ENCODE results near the gene EVA1A. TPM values are rescaled to one million over a fixed set of nuclear protein-coding genes. Genes with fewer than 3 reads are reported as not detected.

The EVA1A gene
- total RNA-seq, 1 donor from 2014 or later: 19.0 TPM

- no peak overlapping the region for H3K4me3 ChIP-seq (ENCODE audit: insufficient read depth, low read depth, low read length)
- no peaks in the 10 kb centered on the region for H3K4me1 ChIP-seq (ENCODE audit: insufficient read depth, low read length)
- Mint-ChIP-seq H3K9me3 (ENCODE audit: unreplicated experiment) (peaks cover 6% of the 10 kb centered on the region), H3K27me3 (ENCODE audit: low read depth, unreplicated experiment) (no peaks in the 10 kb centered on the region), H3K27ac (ENCODE audit: unreplicated experiment) (no peak overlapping the region), H3K4me3 (ENCODE audit: unreplicated experiment) (no peak overlapping the region), H3K36me3 (ENCODE audit: low read depth, unreplicated experiment) (no peaks in the 10 kb centered on the region), H3K4me1 (ENCODE audit: low read depth, unreplicated experiment) (peaks cover 6% of the 10 kb centered on the region)
- H3K9ac ChIP-seq (ENCODE audit: low read length): no peak overlapping the region
- no peak overlapping the region for H2AFZ ChIP-seq (ENCODE audit: low read depth, low read length)
- TF ChIP-seq EZH2 (IDR thresholded peaks at IDR 0.05; ENCODE audit: insufficient read depth, low read length) (no peak), CTCF (IDR thresholded peaks at IDR 0.05; ENCODE audit: insufficient read depth, low read depth, low read length) (no peak)
- H3K36me3 ChIP-seq (ENCODE audit: insufficient read depth, low read length): no peaks in the 10 kb centered on the region
- no peak overlapping the region for H3K27ac ChIP-seq (ENCODE audit: low read depth, low read length)
- FAIRE-seq: no peak
- H4K20me1 ChIP-seq (ENCODE audit: insufficient read depth, low read length): no peaks in the 10 kb centered on the region
- H3K79me2 ChIP-seq (ENCODE audit: insufficient read depth, low read length): no peaks in the 10 kb centered on the region
- no peak overlapping the region for H3K4me2 ChIP-seq (ENCODE audit: low read length)
- H3K9me3 ChIP-seq (ENCODE audit: insufficient read depth, low read depth, low read length): no peaks in the 10 kb centered on the region
- no peaks in the 10 kb centered on the region for H3K27me3 ChIP-seq (ENCODE audit: insufficient read depth, low read length)
- DNase-seq (ENCODE audit: low read depth): no peak
Observed at GRCh38 chr2:75456825-75457224, 103.9 kb downstream of the EVA1A start.

DNA sequence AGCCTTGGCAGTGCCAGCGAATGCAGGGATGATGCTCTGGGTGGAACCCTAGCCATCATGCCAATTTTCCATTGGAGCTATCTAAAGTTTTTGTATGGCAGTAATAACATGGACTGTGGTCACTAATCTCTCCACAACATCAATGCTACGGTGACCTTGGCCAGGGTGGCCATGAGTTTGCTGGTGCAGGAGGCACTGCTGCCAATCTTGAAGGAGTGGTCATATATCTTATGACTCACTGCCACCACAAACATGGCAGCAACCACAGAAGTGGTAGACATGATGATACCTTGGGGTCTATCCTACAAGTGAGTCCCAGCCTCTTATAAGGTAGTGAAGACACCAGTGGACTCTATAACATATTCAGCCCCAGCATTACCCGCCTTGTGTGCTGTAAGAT lies 104.6 kb downstream of the EVA1A start:
- no peaks in the 10 kb centered on the region for H3K4me1 ChIP-seq (ENCODE audit: insufficient read depth, low read length)
- H2AFZ ChIP-seq (ENCODE audit: low read depth, low read length): no peak overlapping the region
- Mint-ChIP-seq H3K4me1 (ENCODE audit: low read depth, unreplicated experiment) (peaks cover 6% of the 10 kb centered on the region), H3K27ac (ENCODE audit: unreplicated experiment) (no peak overlapping the region), H3K36me3 (ENCODE audit: low read depth, unreplicated experiment) (no peaks in the 10 kb centered on the region), H3K4me3 (ENCODE audit: unreplicated experiment) (no peak overlapping the region), H3K9me3 (ENCODE audit: unreplicated experiment) (peaks cover 6% of the 10 kb centered on the region), H3K27me3 (ENCODE audit: low read depth, unreplicated experiment) (no peaks in the 10 kb centered on the region)
- H3K36me3 ChIP-seq (ENCODE audit: insufficient read depth, low read length): no peaks in the 10 kb centered on the region
- H4K20me1 ChIP-seq (ENCODE audit: insufficient read depth, low read length): no peaks in the 10 kb centered on the region
- H3K9ac ChIP-seq (ENCODE audit: low read length): no peak overlapping the region
- no peak for FAIRE-seq
- no peak overlapping the region for H3K27ac ChIP-seq (ENCODE audit: low read depth, low read length)
- no peak overlapping the region for H3K4me2 ChIP-seq (ENCODE audit: low read length)
- H3K27me3 ChIP-seq (ENCODE audit: insufficient read depth, low read length): no peaks in the 10 kb centered on the region
- DNase-seq (ENCODE audit: low read depth): no peak
- TF ChIP-seq CTCF (IDR thresholded peaks at IDR 0.05; ENCODE audit: insufficient read depth, low read depth, low read length) (no peak), EZH2 (IDR thresholded peaks at IDR 0.05; ENCODE audit: insufficient read depth, low read length) (no peak)
- no peaks in the 10 kb centered on the region for H3K9me3 ChIP-seq (ENCODE audit: insufficient read depth, low read depth, low read length)
- no peaks in the 10 kb centered on the region for H3K79me2 ChIP-seq (ENCODE audit: insufficient read depth, low read length)
- no peak overlapping the region for H3K4me3 ChIP-seq (ENCODE audit: insufficient read depth, low read depth, low read length)

DNA sequence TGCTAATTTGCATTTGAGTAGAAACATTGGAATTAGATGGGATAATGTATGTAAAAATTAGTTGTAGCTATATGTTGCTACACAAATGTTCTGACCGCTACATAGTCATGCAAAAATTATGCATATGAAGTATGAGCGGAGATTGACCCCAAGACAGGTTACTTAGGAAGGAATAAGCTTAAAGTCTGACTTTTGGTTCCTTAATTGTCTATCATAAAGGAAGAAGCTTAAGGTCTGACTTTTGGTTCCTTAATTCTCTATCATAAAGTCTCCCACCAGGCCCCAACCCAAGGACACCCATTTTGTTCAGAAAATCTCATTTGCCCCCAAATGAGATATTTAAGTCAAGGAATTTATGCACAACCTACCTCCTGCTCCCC lies 106.5 kb downstream of the EVA1A start:
- no peak overlapping the region for H2AFZ ChIP-seq (ENCODE audit: low read depth, low read length)
- no peak overlapping the region for H3K27ac ChIP-seq (ENCODE audit: low read depth, low read length)
- Mint-ChIP-seq H3K27ac (ENCODE audit: unreplicated experiment) (no peak overlapping the region), H3K9me3 (ENCODE audit: unreplicated experiment) (peaks cover 5% of the 10 kb centered on the region), H3K27me3 (ENCODE audit: low read depth, unreplicated experiment) (no peaks in the 10 kb centered on the region), H3K36me3 (ENCODE audit: low read depth, unreplicated experiment) (no peaks in the 10 kb centered on the region), H3K4me3 (ENCODE audit: unreplicated experiment) (no peak overlapping the region), H3K4me1 (ENCODE audit: low read depth, unreplicated experiment) (no peaks in the 10 kb centered on the region)
- FAIRE-seq (no peak), DNase-seq (ENCODE audit: low read depth) (no peak)
- no peaks in the 10 kb centered on the region for H3K79me2 ChIP-seq (ENCODE audit: insufficient read depth, low read length)
- H3K4me1 ChIP-seq (ENCODE audit: insufficient read depth, low read length): no peaks in the 10 kb centered on the region
- no peak overlapping the region for H3K4me3 ChIP-seq (ENCODE audit: insufficient read depth, low read depth, low read length)
- no peaks in the 10 kb centered on the region for H3K36me3 ChIP-seq (ENCODE audit: insufficient read depth, low read length)
- H3K9ac ChIP-seq (ENCODE audit: low read length): no peak overlapping the region
- H3K9me3 ChIP-seq (ENCODE audit: insufficient read depth, low read depth, low read length): no peaks in the 10 kb centered on the region
- TF ChIP-seq EZH2 (IDR thresholded peaks at IDR 0.05; ENCODE audit: insufficient read depth, low read length): no peak
- TF ChIP-seq CTCF (IDR thresholded peaks at IDR 0.05; ENCODE audit: insufficient read depth, low read depth, low read length): no peak
- H3K27me3 ChIP-seq (ENCODE audit: insufficient read depth, low read length): no peaks in the 10 kb centered on the region
- no peak overlapping the region for H3K4me2 ChIP-seq (ENCODE audit: low read length)
- no peaks in the 10 kb centered on the region for H4K20me1 ChIP-seq (ENCODE audit: insufficient read depth, low read length)
